GM12878 (cell line): ENCODE measurements around the gene POLR1G.
A peak's percentile ranks its signal among the peaks of the same experiment; 100 is the strongest.

Experiments used
- BMI1 ChIP-seq: fragments of 450-650 bp; IDR thresholded peaks from 2 replicates; pipeline ENCODE4 v1.6.1; 2016; ENCODE audit warnings: mild to moderate bottlenecking, moderate library complexity, borderline replicate concordance
- CTCF ChIP-seq, 3 experiments: IDR thresholded peaks in 2 of 3; conservative IDR thresholded peaks in 1 of 3; 2 replicates each; pipeline ENCODE4 v1.5.1; 2011; ENCODE audit warnings: low read depth in 3 of 3, low read length in 3 of 3, mild to moderate bottlenecking in 3 of 3, control low read depth in 2 of 3, moderate library complexity in 2 of 3, inconsistent platforms in 1 of 3, mixed read lengths in 1 of 3; ENCODE audit not compliant: control insufficient read depth in 2 of 3, insufficient read depth in 1 of 3; ENCODE audit errors: extremely low read depth in 1 of 3
- FOXK2 ChIP-seq: fragments of 450-650 bp; IDR thresholded peaks from 2 replicates; pipeline ENCODE4 v1.6.1; 2017; ENCODE audit warnings: mild to moderate bottlenecking, moderate library complexity
- GABPA ChIP-seq: IDR thresholded peaks from 2 replicates; pipeline ENCODE4 v1.6.1; 2014; ENCODE audit warnings: antibody characterized with exemption, low read depth, mild to moderate bottlenecking, inconsistent platforms
- MYB ChIP-seq: fragments of 150-350 bp; IDR thresholded peaks from 2 replicates; pipeline ENCODE4 v1.6.1; 2014; ENCODE audit warnings: mild to moderate bottlenecking, low read depth, low read length, borderline replicate concordance
- MYC ChIP-seq: IDR thresholded peaks from 2 replicates; pipeline ENCODE4 v1.6.1; 2011; ENCODE audit warnings: mild to moderate bottlenecking, low read length, moderate library complexity, inconsistent platforms; ENCODE audit not compliant: insufficient read depth, insufficient replicate concordance, insufficient read length, severe bottlenecking
- POLR2A ChIP-seq: IDR thresholded peaks from 2 replicates; pipeline ENCODE4 v1.6.1; 2011; ENCODE audit warnings: low read depth, mild to moderate bottlenecking, low read length
- SMC3 ChIP-seq: IDR thresholded peaks from 2 replicates; pipeline ENCODE4 v1.6.1; 2011; ENCODE audit warnings: low read length, improper control_type of control experiment, borderline replicate concordance
- USF2 ChIP-seq: IDR thresholded peaks from 2 replicates; pipeline ENCODE4 v1.6.1; 2011; ENCODE audit warnings: low read depth, low read length, improper control_type of control experiment, borderline replicate concordance
- TF ChIP-seq, protein P1 (sequence below): IDR thresholded peaks from 2 replicates; pipeline ENCODE4 v1.6.1; 2012; ENCODE audit warnings: low read depth, low read length, improper control_type of control experiment

GRCh38 chr19:45451131-45451849, 44.8 kb downstream of the POLR1G start:
- no peak for TF ChIP-seq FOXK2
- TF ChIP-seq BMI1 = no peak
- no peak for TF ChIP-seq SMC3
- no peak for TF ChIP-seq MYC
- TF ChIP-seq POLR2A = 0 out of 2 replicates have a peak, but pooled peaks have one; percentile 12
- TF ChIP-seq GABPA = no peak
- no peak for TF ChIP-seq MYB
- TF ChIP-seq, protein P1, sequence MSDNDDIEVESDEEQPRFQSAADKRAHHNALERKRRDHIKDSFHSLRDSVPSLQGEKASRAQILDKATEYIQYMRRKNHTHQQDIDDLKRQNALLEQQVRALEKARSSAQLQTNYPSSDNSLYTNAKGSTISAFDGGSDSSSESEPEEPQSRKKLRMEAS = no peak
- TF ChIP-seq CTCF (IDR thresholded peaks at IDR 0.05 in 2 of 3, conservative IDR thresholded peaks at IDR 0.05 in 1 of 3; ENCODE audit: control insufficient read depth in 2 of 3, extremely low read depth in 1 of 3, insufficient read depth in 1 of 3, low read depth in 3 of 3, low read length in 3 of 3) = no peak
- TF ChIP-seq USF2 = no peak
